NCI-H2196 treated with DMSO at 0.1 percent for 48 hours (cell line): ENCODE data around the gene POMT2.
A peak's percentile ranks its signal among the peaks of the same experiment; 100 is the strongest.
"Not testable (repeated sequence)": the region's sequence is repeated elsewhere in the genome, so short reads cannot be mapped to it uniquely, and the experiment has no call there.

Source experiments
- DNase-seq: peaks from one replicate; lab custom pipeline; 2025; ENCODE audit not compliant: unreplicated experiment; lab: John Stamatoyannopoulos, UW

Gene POMT2

DNA sequence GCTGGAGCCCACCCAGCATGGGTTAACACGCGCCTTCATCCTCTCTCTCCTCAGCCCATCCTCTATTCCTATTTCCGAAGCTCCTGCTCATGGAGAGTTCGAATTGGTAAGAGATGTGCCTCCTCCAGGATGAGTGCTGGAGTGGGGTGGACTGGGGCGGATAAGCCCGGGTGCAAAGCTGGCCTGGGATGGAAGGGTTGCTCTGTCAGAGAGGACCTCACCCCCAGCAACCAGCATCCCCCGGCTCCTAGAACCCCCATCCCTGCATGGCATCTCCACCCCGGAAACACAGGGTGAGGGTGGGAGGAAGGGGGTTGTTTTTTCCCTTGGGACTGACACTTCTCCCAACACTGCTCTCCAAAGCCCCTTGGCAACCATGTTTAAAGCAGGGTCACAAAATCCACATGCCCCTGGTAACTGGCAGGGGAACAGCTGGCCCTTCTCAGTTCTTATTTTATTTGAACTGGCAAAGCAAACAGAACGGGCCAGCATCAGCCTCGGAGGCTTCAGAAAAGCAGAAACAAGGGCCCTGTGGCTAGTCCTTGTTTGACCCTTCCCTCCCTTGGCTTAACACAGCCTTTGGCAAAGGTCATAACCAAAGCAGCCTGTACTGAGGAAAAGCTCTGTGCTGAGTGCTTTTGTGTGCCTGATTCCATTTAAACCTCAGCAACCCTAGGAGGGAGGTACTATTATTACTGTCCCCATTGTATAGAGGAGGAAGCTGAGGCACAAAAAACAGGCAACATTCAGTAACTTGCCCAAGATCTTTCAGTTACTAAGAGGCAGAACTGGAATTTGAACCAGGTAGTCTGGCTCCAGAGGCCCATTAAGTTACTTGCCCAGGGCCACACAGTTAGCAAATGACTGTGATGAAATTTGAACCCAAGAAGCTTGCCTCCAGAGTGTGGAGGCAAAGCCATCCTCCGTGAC, 4.4 kb upstream of the POMT2 start:
- DNase-seq, result no peak

DNA sequence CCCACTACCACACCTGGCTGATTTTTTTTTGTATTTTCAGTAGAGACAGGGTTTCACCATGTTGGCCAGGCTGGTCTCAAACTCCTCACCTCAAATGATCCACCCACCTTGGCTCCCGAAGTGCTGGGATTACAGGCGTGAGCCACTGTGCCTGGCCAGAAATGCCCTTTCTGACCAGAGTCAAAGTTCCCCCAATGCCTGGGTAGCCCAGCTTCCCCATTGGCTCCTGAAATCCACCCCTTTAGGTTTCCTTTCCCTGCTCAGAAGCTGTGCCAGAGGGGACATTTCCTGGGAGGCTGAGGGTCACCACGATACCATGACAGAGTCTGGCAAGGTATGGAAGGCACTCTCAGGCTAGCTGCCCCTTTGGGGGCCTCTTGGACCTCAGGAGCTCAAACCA, 3.6 kb upstream of the POMT2 start:
- DNase-seq, result no peak

DNA sequence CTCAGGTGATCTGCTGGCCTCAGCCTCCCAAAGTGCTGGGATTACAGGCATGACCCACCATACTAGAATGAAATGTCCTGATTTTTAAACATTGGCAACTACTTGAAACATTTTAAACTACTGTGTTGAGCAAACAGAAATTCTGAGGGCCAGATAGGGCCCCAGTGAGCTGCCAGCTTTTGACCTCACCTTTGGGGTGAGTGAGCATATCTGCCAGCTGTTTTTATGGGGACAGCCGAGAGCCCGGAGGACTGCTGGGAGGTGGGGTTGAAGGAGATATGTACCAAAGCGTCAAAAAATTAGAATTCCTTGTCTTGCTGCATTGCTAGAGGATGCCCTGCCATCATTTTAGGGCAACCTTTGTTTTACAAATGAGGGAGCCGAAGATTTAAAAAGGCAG, 2.9 kb upstream of the POMT2 start:
- no peak for DNase-seq

DNA sequence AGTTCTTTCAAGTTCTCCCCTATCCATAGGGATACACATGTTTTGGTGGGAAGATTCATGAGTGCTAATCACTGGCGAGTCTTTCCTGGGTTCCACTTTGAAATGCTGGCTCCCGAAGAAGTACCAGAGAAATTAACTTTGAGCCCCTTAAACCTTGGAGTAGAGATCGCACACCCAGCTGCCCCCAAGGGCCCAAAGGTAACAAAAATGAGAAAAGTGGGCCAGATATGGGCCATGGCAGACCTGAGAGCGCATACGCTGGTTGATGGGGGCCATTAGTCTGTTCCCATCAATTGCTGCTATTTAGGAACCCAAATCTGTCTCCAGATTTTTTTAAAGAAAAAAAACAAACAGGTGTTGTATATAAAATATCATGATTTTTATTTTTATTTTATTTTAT, 2.3 kb upstream of the POMT2 start:
- no peak for DNase-seq

DNA sequence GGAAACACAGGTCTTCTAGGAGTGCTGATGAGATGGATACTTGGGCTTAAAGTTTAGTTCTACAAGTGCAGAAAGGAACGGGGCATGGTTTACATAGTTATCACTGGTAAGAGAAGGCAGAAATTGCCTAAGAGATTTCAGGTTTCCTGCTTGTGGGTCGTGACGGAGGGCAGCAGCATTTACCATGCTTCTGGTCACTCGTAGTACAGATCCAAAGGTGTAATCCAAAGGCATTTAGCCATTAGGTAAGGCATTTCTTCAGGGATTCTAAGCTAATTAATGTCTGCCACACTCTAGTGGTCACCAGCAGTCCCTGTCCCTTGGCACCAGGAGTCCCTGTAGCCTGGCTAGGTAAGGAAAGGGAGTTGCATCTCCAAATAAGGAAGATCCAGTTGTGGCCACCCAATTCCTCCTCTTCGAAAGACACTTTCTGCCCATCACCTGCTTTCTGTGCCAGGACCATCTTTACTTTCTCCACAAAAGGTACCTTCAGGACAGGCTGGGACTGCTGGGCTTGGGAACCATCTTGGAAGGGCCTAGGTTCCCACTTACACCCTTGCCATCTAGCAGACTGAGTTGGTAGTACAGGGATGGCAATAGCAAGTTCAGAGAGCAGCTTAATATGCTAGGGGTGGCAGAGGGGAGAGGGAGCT, 1.7 kb upstream of the POMT2 start:
- DNase-seq, result no peak

DNA sequence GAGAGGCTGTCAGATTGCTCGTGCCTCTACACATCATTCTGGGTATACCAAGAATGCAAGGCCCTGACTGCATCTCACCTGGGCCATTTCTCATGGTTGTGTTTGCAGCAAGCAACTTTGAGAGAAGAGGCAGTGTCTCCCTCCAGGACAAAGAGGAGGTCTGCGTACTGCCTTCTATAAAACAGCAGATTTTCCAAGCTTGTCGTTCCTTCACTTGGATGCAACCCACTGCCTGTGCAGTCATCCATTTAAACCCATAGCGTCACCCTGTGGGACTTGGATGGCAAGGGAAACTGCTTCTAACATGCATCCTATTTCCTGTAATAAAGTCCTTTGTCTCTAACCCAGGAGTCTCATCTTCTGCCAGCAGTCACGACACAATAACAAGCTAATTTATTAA, 1.3 kb downstream of the POMT2 start:
- no peak for DNase-seq

DNA sequence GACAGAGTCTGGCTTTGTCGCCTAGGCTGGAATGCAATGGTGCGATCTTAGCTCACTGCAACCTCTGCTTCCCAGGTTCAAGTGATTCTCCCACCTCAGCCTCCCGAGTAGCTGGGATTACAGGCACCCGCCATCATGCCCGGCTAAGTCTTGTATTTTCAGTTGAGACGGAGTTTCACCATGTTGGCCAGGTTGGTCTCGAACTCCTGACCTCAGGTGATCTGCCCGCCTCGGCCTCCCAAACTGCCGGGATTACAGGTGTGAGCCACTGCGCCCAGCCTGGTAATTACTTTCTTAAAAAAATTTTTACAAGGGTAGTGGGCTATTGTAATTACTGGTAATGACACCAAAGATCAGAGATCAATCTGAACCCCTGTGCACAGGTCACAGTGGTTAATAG, 1.9 kb downstream of the POMT2 start:
- not testable (repeated sequence) for DNase-seq

DNA sequence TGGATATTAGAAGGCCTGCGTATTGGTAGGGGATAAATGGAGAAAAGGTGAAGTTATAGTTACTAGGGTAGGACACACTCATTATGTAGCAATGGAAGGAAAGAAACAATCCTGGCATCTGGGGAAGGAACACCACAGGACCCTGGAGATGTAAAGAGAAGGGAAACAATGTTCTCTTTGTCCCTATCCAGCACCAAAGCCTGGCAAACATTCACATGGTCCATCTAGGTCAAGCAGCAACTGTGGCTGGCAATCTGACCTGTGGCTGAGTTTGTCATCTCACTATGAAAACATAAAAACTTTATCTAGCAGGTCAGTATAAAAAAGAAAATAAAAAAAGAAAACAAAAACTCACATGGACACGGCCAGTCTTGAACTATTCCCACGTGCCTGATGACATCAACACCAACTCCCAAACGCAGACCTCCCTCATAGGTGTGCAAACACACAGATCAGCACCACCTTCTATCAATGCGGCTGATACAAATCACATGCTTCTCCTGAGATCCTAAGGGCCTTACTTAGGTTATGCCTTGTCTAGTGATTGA, 2.6 kb downstream of the POMT2 start:
- DNase-seq, result no peak

DNA sequence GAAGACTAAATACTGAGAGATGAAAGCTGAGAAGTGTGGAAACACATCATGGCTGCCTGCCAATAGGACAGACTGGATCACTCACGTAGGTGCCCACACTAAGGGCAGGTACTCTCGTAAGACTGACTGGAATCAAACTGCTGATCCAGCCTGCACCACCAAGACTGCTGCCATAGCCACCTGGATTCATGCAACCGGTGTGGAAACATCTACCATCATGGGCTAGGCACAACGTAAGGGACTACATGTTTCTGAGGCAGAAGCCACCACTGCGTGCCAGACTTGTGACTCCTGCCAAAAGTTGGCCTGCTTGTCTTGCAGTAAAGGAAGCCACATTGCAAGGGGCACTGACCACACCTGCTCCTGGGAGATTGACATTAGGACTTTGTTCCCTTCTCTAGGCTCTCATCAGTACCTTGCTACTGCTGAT, 3.8 kb downstream of the POMT2 start:
- peak; percentile 61 for DNase-seq

DNA sequence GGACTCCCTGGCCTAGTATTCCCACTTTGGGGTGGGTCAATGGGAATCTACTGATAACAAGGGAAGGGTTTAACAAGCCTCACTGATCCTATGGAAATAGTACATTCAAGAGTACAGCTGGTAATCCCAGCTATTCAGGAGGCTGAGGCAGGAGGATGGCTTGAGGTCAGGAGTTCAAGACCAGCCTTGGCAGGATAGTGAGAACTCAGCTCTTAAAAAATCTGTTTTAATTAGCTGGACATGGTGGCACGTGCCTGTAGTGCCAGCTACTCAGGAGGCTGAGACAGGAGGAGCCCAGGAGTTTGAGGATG, 4.5 kb downstream of the POMT2 start:
- no peak for DNase-seq

DNA sequence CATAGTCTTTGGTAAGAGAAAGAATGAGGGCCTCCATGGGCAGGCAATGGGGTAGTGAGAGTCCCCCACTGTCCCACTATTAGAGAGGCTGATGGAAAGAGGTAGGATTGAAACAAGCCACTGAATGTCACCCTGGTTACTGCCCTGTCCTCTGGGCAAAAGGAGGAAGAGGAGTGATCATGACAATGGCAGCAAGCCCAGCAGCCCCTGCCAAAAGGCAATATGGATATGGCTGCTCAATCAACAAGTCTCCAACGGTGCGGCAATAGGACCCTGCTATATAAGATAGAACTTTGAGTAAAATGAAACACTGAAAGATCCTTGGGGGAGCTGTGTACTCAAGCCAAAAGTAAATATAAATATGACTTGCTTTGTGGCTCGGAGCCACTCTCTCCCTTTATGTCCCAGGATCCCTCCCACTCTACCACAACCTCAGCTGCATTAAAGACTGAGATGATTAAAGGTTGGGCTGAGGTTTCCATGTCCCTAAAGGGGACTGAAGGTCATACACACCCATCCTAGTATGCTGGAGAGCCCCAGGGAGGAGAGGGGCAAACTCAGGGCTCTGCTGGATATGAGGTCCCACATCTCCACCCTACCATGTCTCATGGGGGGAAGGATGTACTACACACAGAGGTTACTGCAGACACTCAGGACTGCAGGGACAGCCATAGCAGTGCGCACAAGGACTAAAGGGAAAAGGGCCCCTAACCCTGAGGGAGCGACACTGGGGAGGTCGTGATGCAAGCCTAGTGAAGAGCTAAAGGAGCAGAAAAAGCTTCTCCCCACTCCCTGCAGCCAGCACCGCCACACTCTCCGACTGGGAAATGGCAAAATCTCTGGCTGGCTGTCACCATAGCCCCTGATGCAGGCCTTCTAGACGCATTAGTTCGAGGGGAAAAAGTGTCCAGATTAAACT, 5.9 kb downstream of the POMT2 start:
- no peak for DNase-seq

DNA sequence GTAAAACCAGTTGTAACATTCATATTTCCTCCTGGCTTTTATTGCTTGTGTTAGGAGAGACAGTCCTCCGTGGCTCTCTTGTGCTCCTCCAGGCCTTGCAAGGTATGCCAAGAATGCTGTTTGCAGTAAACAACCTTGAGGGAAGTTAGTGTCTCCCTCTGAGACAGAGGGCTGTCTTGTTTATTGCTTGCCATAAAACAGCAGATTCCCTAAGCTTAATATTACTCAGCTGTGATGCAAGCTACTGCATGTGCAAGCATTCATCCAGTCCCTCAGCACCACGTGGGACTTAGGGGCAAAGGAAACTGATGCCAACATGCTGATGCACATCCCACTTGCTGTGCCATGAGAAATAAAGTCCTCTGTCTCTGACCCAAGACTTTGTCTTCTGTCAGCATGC, 6.6 kb downstream of the POMT2 start:
- DNase-seq, result no peak

DNA sequence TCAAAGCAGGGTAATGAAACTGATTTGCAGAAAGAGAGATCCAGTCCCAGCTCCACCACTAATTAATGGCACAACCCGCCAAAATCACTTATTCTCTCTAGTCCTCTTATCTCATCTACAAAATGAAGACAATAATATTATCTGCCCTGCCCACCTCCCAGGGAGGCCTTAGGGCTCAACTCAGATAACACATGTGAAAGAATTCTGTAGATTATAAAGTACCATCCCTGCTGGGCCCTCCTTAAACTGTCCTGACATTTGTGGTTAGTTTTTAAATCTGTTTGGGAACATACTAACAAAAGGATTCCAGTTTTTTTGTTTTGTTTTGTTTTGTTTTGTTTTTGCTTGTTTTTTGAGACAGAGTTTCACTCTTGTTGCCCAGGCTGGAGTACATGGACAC, 7.3 kb downstream of the POMT2 start:
- DNase-seq, result no peak

DNA sequence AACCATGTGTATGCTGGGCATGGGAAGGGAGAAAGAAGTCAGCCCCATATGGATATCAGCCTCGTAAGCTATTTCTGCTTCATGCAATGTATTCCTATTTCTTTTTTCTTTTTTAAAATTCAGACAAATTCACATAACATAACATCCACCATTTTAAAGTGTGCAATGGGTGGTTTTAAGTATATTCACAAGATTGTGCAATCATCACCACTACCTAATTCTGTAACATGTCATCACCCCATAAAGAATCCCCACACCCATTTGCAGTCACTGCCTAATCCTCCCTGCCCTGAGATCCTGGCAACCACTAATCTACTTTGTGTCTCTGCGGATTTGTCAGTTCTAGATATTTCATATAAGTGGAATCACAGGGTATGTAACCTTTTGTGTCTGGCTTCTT, 9.5 kb downstream of the POMT2 start:
- no peak for DNase-seq

DNA sequence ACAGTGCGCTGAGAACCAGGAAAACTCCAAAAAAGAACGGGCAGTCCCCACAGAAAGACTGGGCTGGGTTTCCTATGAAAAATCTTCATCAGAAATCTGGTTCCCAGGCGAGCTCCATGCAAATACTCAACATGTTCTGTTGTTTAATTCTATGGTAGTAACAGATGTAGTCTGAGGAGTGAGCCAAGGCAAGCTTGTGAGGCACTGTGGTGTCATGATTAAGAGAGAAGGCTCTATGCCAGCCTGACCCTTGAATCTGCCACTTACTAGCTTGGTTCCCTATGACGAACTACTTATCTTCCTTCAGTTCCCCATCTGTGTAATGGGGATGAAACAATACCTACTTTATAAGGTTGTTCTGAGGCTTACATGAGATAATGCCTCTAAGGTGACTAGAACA, 10.7 kb downstream of the POMT2 start:
- no peak for DNase-seq

DNA sequence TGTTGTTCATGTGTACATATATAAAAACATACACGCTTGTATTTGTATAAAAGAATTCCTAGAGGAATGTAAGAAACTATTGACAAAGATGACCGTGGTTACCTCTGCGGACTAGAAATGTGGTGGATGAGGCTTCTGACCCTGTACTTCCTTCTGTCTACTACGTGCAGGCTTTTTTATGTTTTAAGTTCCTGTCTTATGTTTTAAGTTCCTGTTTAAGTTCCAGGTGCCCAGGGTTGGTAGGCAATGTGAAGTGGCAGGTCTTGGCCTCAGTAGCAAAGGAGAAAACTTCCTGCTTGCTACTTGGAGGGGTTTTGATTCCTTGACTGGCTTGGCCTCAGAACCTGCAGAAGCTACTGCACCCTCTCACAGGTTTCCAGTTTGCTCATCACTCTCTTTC, 11.6 kb downstream of the POMT2 start:
- DNase-seq, result no peak

DNA sequence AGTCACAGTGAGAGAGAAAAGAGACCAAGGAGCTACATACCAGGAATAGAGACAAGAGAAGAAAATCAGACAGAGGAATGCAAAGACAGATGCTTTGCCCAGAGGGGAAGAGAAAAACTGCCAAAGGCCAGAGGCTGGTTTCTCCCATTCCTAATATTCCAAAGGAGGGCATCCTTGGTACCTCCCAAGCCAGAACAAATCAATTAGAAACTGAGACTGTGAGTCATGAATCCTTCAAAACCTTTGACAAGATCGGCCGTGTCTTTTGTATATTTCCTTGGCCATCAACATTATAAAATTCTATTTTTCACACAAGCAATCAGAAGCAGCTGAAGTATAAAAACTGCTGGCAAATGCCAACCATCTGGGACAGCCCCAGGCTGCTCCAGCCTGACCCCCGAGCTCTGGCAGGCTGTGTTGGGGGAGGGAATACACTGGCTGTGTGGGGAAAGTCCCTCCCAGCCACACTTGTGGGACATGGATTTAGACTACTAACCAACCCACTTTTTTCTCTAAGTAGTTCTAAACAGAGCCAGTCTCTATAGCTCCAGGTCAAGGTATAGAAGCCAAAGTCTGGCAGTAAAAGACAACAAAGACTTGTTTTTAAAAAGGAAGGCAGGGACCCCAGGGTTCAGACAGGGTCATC, 13.7 kb downstream of the POMT2 start:
- DNase-seq, result no peak

DNA sequence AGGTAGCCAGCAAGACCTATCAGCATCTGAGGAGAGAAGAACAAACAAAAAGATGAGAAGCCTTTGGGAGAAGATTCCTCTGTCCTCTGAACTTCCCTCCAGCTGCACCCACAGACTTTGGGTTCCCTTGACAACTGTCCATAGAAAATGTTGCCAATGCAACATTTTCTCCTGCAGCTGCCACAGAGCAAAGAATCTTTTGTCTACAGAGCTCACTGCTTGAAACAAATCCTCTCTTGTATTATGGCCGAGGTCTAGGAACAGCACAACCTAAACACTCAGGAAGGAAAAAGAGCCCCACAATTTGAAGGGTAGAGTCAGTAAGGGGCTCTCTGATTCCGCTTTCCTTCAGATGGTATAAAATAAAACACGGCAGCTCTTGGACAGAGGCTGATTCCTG, 14.3 kb downstream of the POMT2 start:
- DNase-seq, result no peak

DNA sequence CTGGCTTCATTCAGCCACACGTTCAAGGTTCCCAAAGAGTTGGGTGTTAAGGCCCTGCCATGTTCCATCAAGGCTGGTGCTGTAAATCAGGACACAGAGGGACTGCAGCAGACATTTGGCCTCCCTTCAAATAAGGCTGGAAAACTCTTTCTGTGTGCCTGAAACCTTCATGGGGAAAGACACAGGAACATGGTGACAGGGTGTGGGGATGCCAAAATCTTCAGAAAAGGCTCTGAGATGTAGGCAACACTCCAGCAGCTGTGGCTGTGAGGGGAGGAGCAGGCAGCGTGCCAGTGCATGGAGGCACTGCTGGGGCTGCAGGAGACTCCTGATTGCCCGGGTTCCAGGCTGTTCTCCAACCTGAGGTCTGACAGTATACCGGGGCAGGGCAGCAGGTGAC, 15.0 kb downstream of the POMT2 start:
- no peak for DNase-seq

DNA sequence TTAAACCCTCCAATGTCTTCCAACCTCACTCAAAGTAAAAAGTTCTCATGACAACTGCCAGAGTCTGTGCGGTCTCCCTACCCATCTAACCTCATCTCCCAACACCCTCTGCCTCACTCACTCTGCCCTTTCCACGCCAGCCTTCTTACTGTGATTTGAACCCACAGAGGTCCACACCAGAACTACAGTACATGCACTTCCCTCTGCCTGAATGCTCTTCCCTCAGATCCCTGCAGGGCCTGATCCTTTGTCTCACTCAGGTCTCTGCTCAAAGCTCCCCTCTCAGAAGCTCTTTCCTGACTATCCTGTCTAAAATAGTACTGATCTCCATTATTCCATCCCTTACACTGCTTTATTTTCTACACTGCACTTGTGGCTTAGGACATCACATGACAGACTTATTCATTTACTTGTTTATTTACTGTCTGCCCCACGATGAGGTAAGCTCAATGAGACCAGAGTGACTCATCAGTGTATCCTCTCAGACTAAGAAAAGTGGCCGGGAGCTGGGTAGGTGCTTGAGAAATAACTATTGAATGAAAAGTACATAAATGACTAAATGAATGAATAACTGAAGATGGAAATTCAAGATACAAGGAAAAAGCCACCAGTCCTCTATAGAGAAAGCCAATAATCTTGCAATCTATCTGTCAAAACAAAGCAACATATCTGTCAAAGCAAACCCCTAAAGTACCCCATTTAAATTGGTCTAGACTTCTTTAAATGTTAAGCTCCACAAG, 17.1 kb downstream of the POMT2 start:
- DNase-seq, result peak; percentile 69
